Measurements from ENCODE around the gene ENAH. TPM values are rescaled to one million over a fixed set of nuclear protein-coding genes. Genes with fewer than 3 reads are reported as not detected.

The ENAH gene
- polyA plus RNA-seq, 1 of the 3 experiments (the other 2 are of a cell fraction), result 48.9 TPM

DNA sequence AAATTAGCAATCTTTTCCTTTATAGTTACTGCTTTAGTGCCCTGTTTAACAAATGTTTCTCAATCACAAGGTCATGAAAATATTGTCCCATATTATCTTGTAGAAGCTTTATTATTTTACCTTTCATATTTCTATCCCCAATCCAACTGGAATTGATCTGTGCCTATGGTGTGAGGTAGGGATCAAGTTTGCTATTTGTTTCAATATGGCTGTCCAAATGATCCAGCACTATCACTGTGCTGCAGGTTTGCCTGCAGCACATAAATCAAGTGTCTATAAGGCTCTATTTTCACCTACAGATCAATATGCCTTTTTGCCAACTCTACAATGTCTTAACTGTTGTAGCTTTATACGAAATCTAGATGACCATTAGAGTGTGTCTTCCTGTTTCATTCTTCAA, 96.2 kb downstream of the ENAH start:
- Histone ChIP-seq H3K9me3 (no peaks in the 10 kb centered on the region; the same call in 1 of the 2 replicates), H3F3A (replicated peaks; ENCODE audit: insufficient read depth) (peaks cover 20% of the 10 kb centered on the region), H3K4me1 (ENCODE audit: control insufficient read depth in 1 of 2, insufficient read depth in 2 of 2, low read depth in 1 of 2, low read length in 1 of 2) (no peaks in the 10 kb centered on the region; a peak in 1 of 4 replicates), H3K36me3 (replicated peaks in 1 of 2; ENCODE audit: control insufficient read depth in 1 of 2, insufficient read depth in 2 of 2, low read length in 1 of 2) (peaks cover 44 to 62% of the 10 kb centered on the region in 2 experiments), H2AFZ (ENCODE audit: low read depth) (no peak overlapping the region), H3K27ac (ENCODE audit: low read depth in 2 of 2, low read length in 1 of 2) (no peak overlapping the region), H3K4me3 (ENCODE audit: low read depth in 2 of 2, low read length in 1 of 2) (no peak overlapping the region), H3K79me2 (ENCODE audit: insufficient read depth) (peaks cover 94% of the 10 kb centered on the region; the same call in 1 of the 2 replicates), H3K4me2 (no peak overlapping the region), H3K9ac (no peak overlapping the region), H3K9me2 (no peaks in the 10 kb centered on the region), H4K20me1 (ENCODE audit: insufficient read depth) (peaks cover 4% of the 10 kb centered on the region), H3K27me3 (ENCODE audit: insufficient read depth) (no peaks in the 10 kb centered on the region)
- POLR2A ChIA-PET, result no interaction called here
- CTCF ChIA-PET, result interaction anchor here (1.2 to 8.8 kb wide), 5 partner anchors 8 to 430 kb away, joined by 3 to 95 read pairs (median 3); no protein-coding TSS in a partner anchor
- no peak for DNase-seq
- WGBS (ENCODE audit: low lambda C conversion rate), result 100% methylated on average over 1 of the region's 1 CpG
- no peak for TF ChIP-seq USF2 (IDR thresholded peaks at IDR 0.05; ENCODE audit: borderline replicate concordance, low read depth, low read length)
- TF ChIP-seq TAF1 (IDR thresholded peaks at IDR 0.05; ENCODE audit: borderline replicate concordance, low read depth, low read length), result no peak
- TF ChIP-seq, protein P1, sequence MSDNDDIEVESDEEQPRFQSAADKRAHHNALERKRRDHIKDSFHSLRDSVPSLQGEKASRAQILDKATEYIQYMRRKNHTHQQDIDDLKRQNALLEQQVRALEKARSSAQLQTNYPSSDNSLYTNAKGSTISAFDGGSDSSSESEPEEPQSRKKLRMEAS (IDR thresholded peaks at IDR 0.05; ENCODE audit: low read depth), result no peak
- TF ChIP-seq GATA2 (CRISPR knock-in tag; IDR thresholded peaks at IDR 0.05), result no peak
- TF ChIP-seq TEAD4 (IDR thresholded peaks at IDR 0.05; ENCODE audit: borderline replicate concordance, insufficient read depth), result no peak
- no peak for TF ChIP-seq FOSL2 (IDR thresholded peaks at IDR 0.05; ENCODE audit: borderline replicate concordance, low read depth)
- no peak for TF ChIP-seq GABPA (IDR thresholded peaks at IDR 0.05; ENCODE audit: low read depth)
- no peak for TF ChIP-seq RCOR1 (IDR thresholded peaks at IDR 0.05; ENCODE audit: low read length)
- no peak for TF ChIP-seq SMC3 (IDR thresholded peaks at IDR 0.05; ENCODE audit: low read depth, low read length)
- TF ChIP-seq, protein P2, sequence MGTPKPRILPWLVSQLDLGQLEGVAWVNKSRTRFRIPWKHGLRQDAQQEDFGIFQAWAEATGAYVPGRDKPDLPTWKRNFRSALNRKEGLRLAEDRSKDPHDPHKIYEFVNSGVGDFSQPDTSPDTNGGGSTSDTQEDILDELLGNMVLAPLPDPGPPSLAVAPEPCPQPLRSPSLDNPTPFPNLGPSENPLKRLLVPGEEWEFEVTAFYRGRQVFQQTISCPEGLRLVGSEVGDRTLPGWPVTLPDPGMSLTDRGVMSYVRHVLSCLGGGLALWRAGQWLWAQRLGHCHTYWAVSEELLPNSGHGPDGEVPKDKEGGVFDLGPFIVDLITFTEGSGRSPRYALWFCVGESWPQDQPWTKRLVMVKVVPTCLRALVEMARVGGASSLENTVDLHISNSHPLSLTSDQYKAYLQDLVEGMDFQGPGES (IDR thresholded peaks at IDR 0.05; ENCODE audit: low read depth, low read length), result no peak
- no peak for TF ChIP-seq POLR2AphosphoS5 (IDR thresholded peaks at IDR 0.05; ENCODE audit: low read depth, low read length)
- TF ChIP-seq RFX5 (IDR thresholded peaks at IDR 0.05; ENCODE audit: low read length), result no peak
- no peak for TF ChIP-seq CTCF (IDR thresholded peaks at IDR 0.05)
- TF ChIP-seq, protein P3, sequence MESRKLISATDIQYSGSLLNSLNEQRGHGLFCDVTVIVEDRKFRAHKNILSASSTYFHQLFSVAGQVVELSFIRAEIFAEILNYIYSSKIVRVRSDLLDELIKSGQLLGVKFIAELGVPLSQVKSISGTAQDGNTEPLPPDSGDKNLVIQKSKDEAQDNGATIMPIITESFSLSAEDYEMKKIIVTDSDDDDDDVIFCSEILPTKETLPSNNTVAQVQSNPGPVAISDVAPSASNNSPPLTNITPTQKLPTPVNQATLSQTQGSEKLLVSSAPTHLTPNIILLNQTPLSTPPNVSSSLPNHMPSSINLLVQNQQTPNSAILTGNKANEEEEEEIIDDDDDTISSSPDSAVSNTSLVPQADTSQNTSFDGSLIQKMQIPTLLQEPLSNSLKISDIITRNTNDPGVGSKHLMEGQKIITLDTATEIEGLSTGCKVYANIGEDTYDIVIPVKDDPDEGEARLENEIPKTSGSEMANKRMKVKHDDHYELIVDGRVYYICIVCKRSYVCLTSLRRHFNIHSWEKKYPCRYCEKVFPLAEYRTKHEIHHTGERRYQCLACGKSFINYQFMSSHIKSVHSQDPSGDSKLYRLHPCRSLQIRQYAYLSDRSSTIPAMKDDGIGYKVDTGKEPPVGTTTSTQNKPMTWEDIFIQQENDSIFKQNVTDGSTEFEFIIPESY (IDR thresholded peaks at IDR 0.05; ENCODE audit: borderline replicate concordance, low read depth), result no peak
- TF ChIP-seq TCF12 (IDR thresholded peaks at IDR 0.05), result no peak
- TF ChIP-seq, protein P4, sequence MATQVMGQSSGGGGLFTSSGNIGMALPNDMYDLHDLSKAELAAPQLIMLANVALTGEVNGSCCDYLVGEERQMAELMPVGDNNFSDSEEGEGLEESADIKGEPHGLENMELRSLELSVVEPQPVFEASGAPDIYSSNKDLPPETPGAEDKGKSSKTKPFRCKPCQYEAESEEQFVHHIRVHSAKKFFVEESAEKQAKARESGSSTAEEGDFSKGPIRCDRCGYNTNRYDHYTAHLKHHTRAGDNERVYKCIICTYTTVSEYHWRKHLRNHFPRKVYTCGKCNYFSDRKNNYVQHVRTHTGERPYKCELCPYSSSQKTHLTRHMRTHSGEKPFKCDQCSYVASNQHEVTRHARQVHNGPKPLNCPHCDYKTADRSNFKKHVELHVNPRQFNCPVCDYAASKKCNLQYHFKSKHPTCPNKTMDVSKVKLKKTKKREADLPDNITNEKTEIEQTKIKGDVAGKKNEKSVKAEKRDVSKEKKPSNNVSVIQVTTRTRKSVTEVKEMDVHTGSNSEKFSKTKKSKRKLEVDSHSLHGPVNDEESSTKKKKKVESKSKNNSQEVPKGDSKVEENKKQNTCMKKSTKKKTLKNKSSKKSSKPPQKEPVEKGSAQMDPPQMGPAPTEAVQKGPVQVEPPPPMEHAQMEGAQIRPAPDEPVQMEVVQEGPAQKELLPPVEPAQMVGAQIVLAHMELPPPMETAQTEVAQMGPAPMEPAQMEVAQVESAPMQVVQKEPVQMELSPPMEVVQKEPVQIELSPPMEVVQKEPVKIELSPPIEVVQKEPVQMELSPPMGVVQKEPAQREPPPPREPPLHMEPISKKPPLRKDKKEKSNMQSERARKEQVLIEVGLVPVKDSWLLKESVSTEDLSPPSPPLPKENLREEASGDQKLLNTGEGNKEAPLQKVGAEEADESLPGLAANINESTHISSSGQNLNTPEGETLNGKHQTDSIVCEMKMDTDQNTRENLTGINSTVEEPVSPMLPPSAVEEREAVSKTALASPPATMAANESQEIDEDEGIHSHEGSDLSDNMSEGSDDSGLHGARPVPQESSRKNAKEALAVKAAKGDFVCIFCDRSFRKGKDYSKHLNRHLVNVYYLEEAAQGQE (IDR thresholded peaks at IDR 0.05; ENCODE audit: low read depth, low read length), result no peak
- TF ChIP-seq USF1 (IDR thresholded peaks at IDR 0.05; ENCODE audit: borderline replicate concordance, low read depth), result no peak
- TF ChIP-seq EZH2phosphoT487 (IDR thresholded peaks at IDR 0.05; ENCODE audit: borderline replicate concordance, low read depth), result no peak
